Lung (tissue), 12 donors: ENCODE measurements around the gene GNRHR. TPM values are rescaled to one million over a fixed set of nuclear protein-coding genes. Genes with fewer than 3 reads are reported as not detected.

ENCODE experiments used
- ATAC-seq: fragments of 200-7000 bp; cut with Tn5 transposase; one replicate; pipeline ENCODE4 v1.9.1; 2020; ENCODE audit warnings: moderate number of reproducible peaks; ENCODE audit not compliant: insufficient read depth, low FRiP score
- DNase-seq, 3 donors: peaks; one replicate each; pipeline ENCODE4 v3.0.0-alpha.2; 2013 to 2017
- H3K27ac ChIP-seq, 2 donors: one replicate each; pipeline ENCODE4 v1.5.1; 2013; ENCODE audit warnings: mild to moderate bottlenecking in 2 of 2, moderate library complexity in 2 of 2, control low read depth in 1 of 2, inconsistent platforms in 1 of 2, low read depth in 1 of 2, low read length in 1 of 2
- H3K27me3 ChIP-seq, 3 donors: one replicate each; pipeline ENCODE4 v1.5.1; 2013; ENCODE audit warnings: low read length in 2 of 3; ENCODE audit not compliant: control insufficient read depth in 3 of 3, insufficient read depth in 3 of 3
- H3K36me3 ChIP-seq, 4 donors: one replicate each; pipeline ENCODE4 v1.5.1; 2013; ENCODE audit warnings: low read length in 4 of 4, mild to moderate bottlenecking in 1 of 4, moderate library complexity in 1 of 4; ENCODE audit not compliant: control insufficient read depth in 4 of 4, insufficient read depth in 4 of 4
- H3K4me1 ChIP-seq, 5 donors: one replicate each; pipeline ENCODE4 v1.5.1; 2013; ENCODE audit warnings: low read length in 5 of 5, mild to moderate bottlenecking in 2 of 5, moderate library complexity in 1 of 5; ENCODE audit not compliant: control insufficient read depth in 5 of 5, insufficient read depth in 5 of 5
- H3K4me3 ChIP-seq: one replicate; pipeline ENCODE4 v1.5.1; 2013; ENCODE audit warnings: mild to moderate bottlenecking, control low read depth, moderate library complexity
- H3K9ac ChIP-seq, 2 donors: one replicate each; pipeline ENCODE4 v1.5.1; 2013; ENCODE audit warnings: low read length in 2 of 2, control low read depth in 1 of 2; ENCODE audit not compliant: insufficient read depth in 1 of 2
- H3K9me3 ChIP-seq, 4 donors: one replicate each; pipeline ENCODE4 v1.5.1; 2013; ENCODE audit warnings: low read length in 3 of 4, mild to moderate bottlenecking in 1 of 4, moderate library complexity in 1 of 4; ENCODE audit not compliant: control insufficient read depth in 4 of 4, insufficient read depth in 3 of 4
- WGBS, 2 donors: extraction: QIAGEN DNeasy Blood & Tissue Kit; methylation state at CpG; one replicate each; pipeline ENCODE4 v1.1.7; 2013; 5-methylcytosine and 5-hydroxymethylcytosine counted together
- polyA plus RNA-seq, 2 donors: library from polyadenylated mRNA; stranded (reverse); fragments of 200-250 nt; gene quantifications; one replicate each; pipeline ENCODE4 v1.2.1, GENCODE V29; 2013
- total RNA-seq, 2 donors: library from RNA; depleted of rRNA in 1 of 2; stranded (reverse); fragments of >200 nt in 1 of 2; gene quantifications; one replicate each; pipeline ENCODE4 v1.2.1, GENCODE V29; 2014 to 2021
- TF ChIP-seq, protein P1 (sequence below): IDR thresholded peaks from 2 replicates; pipeline ENCODE4 v1.5.1; 2012; ENCODE audit warnings: mild to moderate bottlenecking; ENCODE audit errors: control extremely low read depth, extremely low read depth
- donor health status: control.
- donor health status: control.
- donor health status: Bipolar disorder and iron deficiency.
- donor health status: healthy.
- donor health status: DM: yes; HTN: yes; CAD: no.

GNRHR gene
- total and polyA plus RNA-seq, 4 donors, result not detected

DNA sequence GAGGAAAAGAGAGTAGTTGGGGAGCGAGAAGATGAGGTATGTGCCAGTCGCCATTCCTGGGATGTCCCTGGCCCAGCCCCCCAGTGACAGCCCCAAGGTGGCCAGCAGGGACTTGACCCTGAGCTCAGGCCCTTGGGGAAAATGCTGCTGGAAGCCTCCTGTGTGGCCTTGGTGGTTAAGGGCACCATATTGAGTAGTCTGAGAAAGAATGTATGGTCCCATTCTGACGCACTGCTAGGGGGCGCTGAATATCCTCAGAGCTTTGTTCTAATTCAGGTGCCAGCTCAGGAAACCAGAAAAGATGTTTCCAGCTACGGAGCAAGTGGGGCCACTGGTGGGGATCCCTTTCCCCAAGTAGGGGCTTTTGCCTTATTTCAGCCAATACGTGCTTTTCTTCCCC lies 39.2 kb downstream of the GNRHR start:
- no peak for DNase-seq
- 90 to 98% methylated on average over 6 of the region's 6 CpGs for WGBS, 2 donors
- TF ChIP-seq, protein P1, sequence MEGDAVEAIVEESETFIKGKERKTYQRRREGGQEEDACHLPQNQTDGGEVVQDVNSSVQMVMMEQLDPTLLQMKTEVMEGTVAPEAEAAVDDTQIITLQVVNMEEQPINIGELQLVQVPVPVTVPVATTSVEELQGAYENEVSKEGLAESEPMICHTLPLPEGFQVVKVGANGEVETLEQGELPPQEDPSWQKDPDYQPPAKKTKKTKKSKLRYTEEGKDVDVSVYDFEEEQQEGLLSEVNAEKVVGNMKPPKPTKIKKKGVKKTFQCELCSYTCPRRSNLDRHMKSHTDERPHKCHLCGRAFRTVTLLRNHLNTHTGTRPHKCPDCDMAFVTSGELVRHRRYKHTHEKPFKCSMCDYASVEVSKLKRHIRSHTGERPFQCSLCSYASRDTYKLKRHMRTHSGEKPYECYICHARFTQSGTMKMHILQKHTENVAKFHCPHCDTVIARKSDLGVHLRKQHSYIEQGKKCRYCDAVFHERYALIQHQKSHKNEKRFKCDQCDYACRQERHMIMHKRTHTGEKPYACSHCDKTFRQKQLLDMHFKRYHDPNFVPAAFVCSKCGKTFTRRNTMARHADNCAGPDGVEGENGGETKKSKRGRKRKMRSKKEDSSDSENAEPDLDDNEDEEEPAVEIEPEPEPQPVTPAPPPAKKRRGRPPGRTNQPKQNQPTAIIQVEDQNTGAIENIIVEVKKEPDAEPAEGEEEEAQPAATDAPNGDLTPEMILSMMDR, result no peak
- Histone ChIP-seq H3K9ac (no peak overlapping the region), H3K36me3 (peaks cover 0 to 5% (median 1%) of the 10 kb centered on the region in 4 donors), H3K9me3 (no peaks in the 10 kb centered on the region), H3K27ac (no peak overlapping the region), H3K4me1 (peaks cover 0 to 10% (median 0%) of the 10 kb centered on the region in 5 donors), H3K4me3 (no peak overlapping the region), H3K27me3 (no peaks in the 10 kb centered on the region)
- no peak for ATAC-seq

DNA sequence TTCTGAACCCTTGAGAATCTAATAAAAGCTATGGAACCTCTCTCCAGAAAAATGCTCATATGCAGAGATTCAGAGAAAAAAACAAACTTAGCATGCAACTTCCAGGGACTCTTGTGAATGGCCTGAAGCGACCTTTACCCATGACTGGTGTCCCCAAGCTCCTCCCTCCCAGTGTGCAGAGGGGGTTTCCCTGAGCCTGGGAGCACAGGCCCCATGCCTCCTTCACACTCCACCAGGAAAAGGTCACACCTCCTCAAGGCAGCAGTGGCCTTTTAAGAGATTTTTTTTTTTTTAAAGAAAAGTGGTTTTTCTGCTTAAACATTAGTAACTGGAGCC lies 40.0 kb downstream of the GNRHR start:
- no peak for ATAC-seq
- H3K9ac ChIP-seq, result no peak overlapping the region

DNA sequence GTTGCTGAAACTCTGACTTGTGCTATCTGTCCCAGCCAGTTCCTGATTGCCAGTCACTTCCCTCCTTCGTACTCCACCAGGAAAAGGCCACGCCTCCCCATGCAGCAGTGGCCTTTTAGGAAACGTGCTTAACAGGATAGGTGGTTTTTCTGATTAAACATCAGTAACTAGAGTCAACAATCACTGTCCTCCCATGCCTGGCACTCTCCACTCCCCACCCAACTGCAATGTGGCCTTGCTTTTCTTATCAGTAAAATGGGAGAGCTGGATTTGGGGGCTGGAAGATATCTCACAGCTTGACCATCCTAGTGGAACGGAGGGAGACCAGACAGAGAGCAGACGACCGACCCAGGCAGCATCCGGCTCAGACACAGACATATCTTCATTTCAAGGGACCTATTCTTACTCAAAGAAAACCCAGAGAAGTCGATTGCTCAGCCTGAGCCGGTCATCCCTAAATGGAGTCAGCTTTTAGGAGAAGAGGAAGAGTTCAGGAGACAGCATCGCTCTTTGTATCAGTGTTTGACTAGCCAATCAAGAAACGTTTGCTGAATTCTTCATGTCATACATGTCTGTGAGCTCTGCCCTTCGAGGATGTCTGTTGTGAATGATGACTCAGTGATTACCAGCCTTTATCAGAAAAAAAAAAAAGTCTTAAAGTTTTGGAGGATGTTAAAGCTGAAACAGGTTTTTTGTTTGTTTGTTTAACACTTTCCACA lies 40.5 kb downstream of the GNRHR start:
- no peaks in the 10 kb centered on the region for H3K27me3 ChIP-seq

More for the DNA sequence above, 40.0 kb downstream of the GNRHR start:
- TF ChIP-seq, protein P1, result no peak
- H3K27ac ChIP-seq, result no peak overlapping the region
- H3K4me3 ChIP-seq, result no peak overlapping the region
- DNase-seq, result no peak
- H3K4me1 ChIP-seq, result peaks cover 0 to 10% (median 0%) of the 10 kb centered on the region in 5 donors
- WGBS, 2 donors, result 90 to 97% methylated on average over 1 of the region's 1 CpG
- no peaks in the 10 kb centered on the region for H3K27me3 ChIP-seq
- H3K9me3 ChIP-seq, result no peaks in the 10 kb centered on the region
- H3K36me3 ChIP-seq, result peaks cover 0 to 5% (median 1%) of the 10 kb centered on the region in 4 donors

More for the DNA sequence above, 40.5 kb downstream of the GNRHR start:
- Histone ChIP-seq H3K4me1 (peaks cover 0 to 9% (median 0%) of the 10 kb centered on the region in 5 donors), H3K36me3 (peaks cover 0 to 5% (median 1%) of the 10 kb centered on the region in 4 donors), H3K27ac (no peak overlapping the region), H3K9me3 (no peaks in the 10 kb centered on the region), H3K4me3 (no peak overlapping the region), H3K9ac (no peak overlapping the region)
- DNase-seq (no peak), ATAC-seq (no peak)
- TF ChIP-seq, protein P1, result no peak
- WGBS, 2 donors, result 72 to 77% methylated on average over 12 of the region's 12 CpGs
